IPS-20b (cell line): Measurements from ENCODE around the gene LYZL2.

Experiments used
- H3K27ac ChIP-seq: one replicate; pipeline ENCODE4 v1.5.1; 2013; ENCODE audit warnings: low read length
- H3K27me3 ChIP-seq: 2 replicates; pipeline ENCODE4 v1.6.1; 2013; ENCODE audit warnings: mild to moderate bottlenecking, low read length, inconsistent platforms; ENCODE audit not compliant: insufficient read depth
- H3K36me3 ChIP-seq: 2 replicates; pipeline ENCODE4 v1.6.1; 2013; ENCODE audit warnings: low read depth, mild to moderate bottlenecking, inconsistent platforms, low read length, moderate library complexity; ENCODE audit not compliant: insufficient read depth
- H3K4me1 ChIP-seq: 2 replicates; pipeline ENCODE4 v1.6.1; 2013; ENCODE audit warnings: mild to moderate bottlenecking, control low read depth, inconsistent platforms, low read length, moderate library complexity; ENCODE audit not compliant: insufficient read depth
- H3K4me3 ChIP-seq: 2 replicates; pipeline ENCODE4 v1.5.1; 2013; ENCODE audit warnings: mild to moderate bottlenecking, low read length, inconsistent platforms
- H3K9ac ChIP-seq: 2 replicates; pipeline ENCODE4 v1.6.1; 2013; ENCODE audit warnings: low read depth, mild to moderate bottlenecking, inconsistent platforms, low read length, moderate library complexity
- H3K9me3 ChIP-seq: 2 replicates; pipeline ENCODE4 v1.6.1; 2013; ENCODE audit warnings: mild to moderate bottlenecking, low read depth, low read length, inconsistent platforms; ENCODE audit not compliant: insufficient read depth

Gene LYZL2

GRCh38 chr10:30586828-30587227 lies 42.7 kb downstream of the LYZL2 start:
- no peak overlapping the region for H3K27ac ChIP-seq
- H3K9ac ChIP-seq: no peak overlapping the region
- peaks cover 5% of the 10 kb centered on the region; the same call in 1 of the 2 replicates for H3K27me3 ChIP-seq
- H3K9me3 ChIP-seq: no peaks in the 10 kb centered on the region
- H3K4me1 ChIP-seq: no peaks in the 10 kb centered on the region
- no peaks in the 10 kb centered on the region for H3K36me3 ChIP-seq
- H3K4me3 ChIP-seq: no peak overlapping the region

GRCh38 chr10:30583778-30584415 lies 45.7 kb downstream of the LYZL2 start:
- Histone ChIP-seq H3K4me1 (peaks cover 4% of the 10 kb centered on the region; the same call in 1 of the 2 replicates), H3K36me3 (no peaks in the 10 kb centered on the region), H3K27ac (no peak overlapping the region), H3K27me3 (no peaks in the 10 kb centered on the region), H3K9ac (no peak overlapping the region), H3K9me3 (no peaks in the 10 kb centered on the region), H3K4me3 (no peak overlapping the region)

- peaks cover 4% of the 10 kb centered on the region; the same call in 1 of the 2 replicates for H3K4me1 ChIP-seq
- H3K4me3 ChIP-seq: no peak overlapping the region
- H3K27me3 ChIP-seq: no peaks in the 10 kb centered on the region
- no peak overlapping the region for H3K9ac ChIP-seq
- no peaks in the 10 kb centered on the region for H3K9me3 ChIP-seq
- no peaks in the 10 kb centered on the region for H3K36me3 ChIP-seq
- H3K27ac ChIP-seq: no peak overlapping the region
These were observed 47.7 kb downstream of the LYZL2 start for GRCh38 chr10:30581779-30582380.

GRCh38 chr10:30580676-30581075 lies 48.9 kb downstream of the LYZL2 start:
- Histone ChIP-seq H3K27me3 (no peaks in the 10 kb centered on the region), H3K27ac (no peak overlapping the region), H3K9ac (no peak overlapping the region), H3K9me3 (no peaks in the 10 kb centered on the region), H3K4me1 (peaks cover 4% of the 10 kb centered on the region; the same call in 1 of the 2 replicates), H3K4me3 (no peak overlapping the region), H3K36me3 (no peaks in the 10 kb centered on the region)

DNA sequence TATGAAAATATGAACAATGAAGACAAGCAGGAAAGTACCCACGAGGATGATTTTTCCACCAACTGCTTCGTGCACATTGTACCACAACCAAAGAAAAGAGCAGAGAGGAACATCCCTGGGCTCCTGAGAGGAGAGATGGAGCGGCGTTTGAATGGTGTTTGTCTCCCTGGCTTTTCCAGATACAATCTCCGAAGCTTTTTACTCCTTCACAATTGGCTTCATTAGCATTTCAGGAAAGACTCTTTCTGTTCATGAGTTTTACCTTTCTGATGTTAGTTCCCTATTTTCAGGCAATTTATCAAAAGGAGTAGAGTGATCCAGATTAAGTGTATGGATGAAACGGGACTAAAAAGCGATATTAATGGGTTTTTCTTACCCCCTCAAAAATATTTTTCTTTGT lies 49.3 kb downstream of the LYZL2 start:
- Histone ChIP-seq H3K27me3 (no peaks in the 10 kb centered on the region), H3K4me3 (no peak overlapping the region), H3K4me1 (peaks cover 4% of the 10 kb centered on the region; the same call in 1 of the 2 replicates), H3K27ac (no peak overlapping the region), H3K9ac (no peak overlapping the region), H3K9me3 (no peaks in the 10 kb centered on the region), H3K36me3 (no peaks in the 10 kb centered on the region)

DNA sequence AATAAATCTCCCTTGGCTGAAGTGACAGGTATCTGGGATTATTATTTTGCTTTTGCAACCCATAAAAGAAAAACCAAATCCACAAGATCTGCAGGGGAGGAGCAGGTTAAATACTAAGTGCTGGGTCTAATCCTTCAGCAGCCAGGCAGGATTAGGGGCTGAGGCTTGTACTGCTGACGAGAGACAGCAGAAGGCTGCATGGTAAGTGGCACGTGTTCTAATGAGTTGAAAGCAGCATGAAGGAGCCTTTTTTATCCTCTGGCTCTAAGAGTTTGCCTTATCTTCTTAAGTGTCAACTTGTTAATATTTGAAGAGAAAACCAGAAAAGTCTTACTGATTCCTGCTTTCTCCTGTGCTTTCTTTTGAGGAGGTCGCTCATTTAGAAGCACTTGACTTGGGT lies 50.0 kb downstream of the LYZL2 start:
- Histone ChIP-seq H3K36me3 (no peaks in the 10 kb centered on the region), H3K9me3 (no peaks in the 10 kb centered on the region), H3K4me3 (no peak overlapping the region), H3K9ac (no peak overlapping the region), H3K27me3 (no peaks in the 10 kb centered on the region), H3K27ac (no peak overlapping the region), H3K4me1 (peaks cover 4% of the 10 kb centered on the region; the same call in 1 of the 2 replicates)

GRCh38 chr10:30577048-30577447 lies 52.5 kb downstream of the LYZL2 start:
- peaks cover 6% of the 10 kb centered on the region; the same call in 1 of the 2 replicates for H3K4me1 ChIP-seq
- no peaks in the 10 kb centered on the region for H3K9me3 ChIP-seq
- no peak overlapping the region for H3K27ac ChIP-seq
- H3K27me3 ChIP-seq: no peaks in the 10 kb centered on the region
- H3K9ac ChIP-seq: no peak overlapping the region
- H3K36me3 ChIP-seq: no peaks in the 10 kb centered on the region
- no peak overlapping the region for H3K4me3 ChIP-seq

DNA sequence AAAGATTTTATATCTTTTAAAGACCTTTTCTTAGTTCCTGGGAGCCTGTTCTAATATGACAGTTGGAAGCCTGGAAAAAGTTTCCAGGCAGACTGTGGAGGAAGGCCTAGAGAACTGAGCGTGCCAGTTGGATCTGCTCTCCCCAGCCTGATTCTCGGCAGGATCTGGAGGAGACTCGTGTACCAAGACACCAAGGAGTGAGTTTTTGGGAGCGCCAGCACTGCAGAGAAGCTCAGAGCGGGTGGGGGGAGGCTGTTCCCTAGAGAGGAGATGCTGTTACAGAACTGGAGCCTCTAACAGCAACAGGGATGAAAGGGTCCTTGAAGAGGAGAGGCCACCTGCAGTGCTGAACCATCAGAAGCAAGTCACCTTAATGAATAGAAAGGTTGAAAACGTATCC lies 52.9 kb downstream of the LYZL2 start:
- no peak overlapping the region for H3K9ac ChIP-seq
- H3K27ac ChIP-seq: no peak overlapping the region
- peaks cover 6% of the 10 kb centered on the region; the same call in 1 of the 2 replicates for H3K4me1 ChIP-seq
- H3K9me3 ChIP-seq: no peaks in the 10 kb centered on the region
- no peaks in the 10 kb centered on the region for H3K27me3 ChIP-seq
- no peak overlapping the region for H3K4me3 ChIP-seq
- H3K36me3 ChIP-seq: no peaks in the 10 kb centered on the region

DNA sequence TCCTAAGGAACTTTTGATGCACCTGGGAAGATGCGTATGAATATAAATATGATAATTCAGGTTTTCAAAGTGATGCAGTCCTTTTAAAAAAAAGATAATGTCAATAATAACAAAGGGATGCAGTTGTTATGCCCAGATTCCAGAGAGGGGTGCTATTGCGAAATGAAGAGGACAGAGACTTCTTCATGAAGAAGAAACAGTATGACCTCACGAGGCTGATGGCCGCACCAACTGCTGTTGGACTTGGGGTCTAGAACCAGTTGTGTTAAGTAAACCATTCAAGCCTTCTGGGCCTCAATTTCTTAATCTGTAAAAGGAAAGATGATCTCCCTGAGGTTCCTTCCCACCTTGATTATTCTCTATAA lies 55.1 kb downstream of the LYZL2 start:
- no peak overlapping the region for H3K9ac ChIP-seq
- H3K27ac ChIP-seq: no peak overlapping the region
- H3K9me3 ChIP-seq: peaks cover 6% of the 10 kb centered on the region

DNA sequence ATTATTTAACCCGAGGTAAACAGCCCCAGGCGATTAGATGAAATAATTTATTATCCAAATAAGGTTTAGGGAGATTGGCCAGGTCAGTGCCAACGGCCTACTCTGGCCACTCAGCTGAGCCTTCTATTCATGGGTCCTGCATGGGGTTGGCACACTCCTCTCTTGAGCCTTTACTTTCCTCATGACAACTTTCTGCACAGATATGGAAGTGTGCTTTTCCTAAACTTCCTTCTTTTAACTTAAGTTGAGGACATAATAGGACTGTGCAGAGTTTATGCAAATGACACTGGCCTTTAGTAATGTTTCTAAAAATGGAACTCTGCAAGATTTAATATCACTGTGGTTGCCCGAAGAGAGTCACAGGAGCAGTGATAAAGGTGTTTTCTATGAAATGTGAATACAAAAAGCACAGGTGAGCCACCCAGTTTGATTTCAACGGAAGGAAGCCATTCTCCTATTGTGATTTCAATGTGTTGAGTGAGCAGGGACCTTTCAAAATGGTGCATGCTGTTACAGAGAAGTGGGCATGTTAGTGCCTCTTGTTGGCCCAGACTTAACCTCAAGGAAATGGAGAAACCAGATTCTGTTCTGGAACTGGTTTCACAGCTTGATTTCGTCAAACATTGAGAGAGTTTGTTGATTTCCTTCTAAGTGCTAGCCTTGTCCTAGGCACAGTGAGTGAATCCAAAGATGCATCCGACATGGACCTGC lies 55.7 kb downstream of the LYZL2 start:
- H3K9ac ChIP-seq: no peak overlapping the region
- H3K9me3 ChIP-seq: peaks cover 6% of the 10 kb centered on the region
- no peak overlapping the region for H3K4me3 ChIP-seq
- no peak overlapping the region for H3K27ac ChIP-seq
- H3K27me3 ChIP-seq: no peaks in the 10 kb centered on the region
- 0 out of 2 replicates have a peak, but pooled peaks cover 3% of the 10 kb centered on the region for H3K4me1 ChIP-seq
- H3K36me3 ChIP-seq: no peaks in the 10 kb centered on the region

More for the DNA sequence above, 55.1 kb downstream of the LYZL2 start:
- H3K4me1 ChIP-seq: 0 out of 2 replicates have a peak, but pooled peaks cover 3% of the 10 kb centered on the region
- no peaks in the 10 kb centered on the region for H3K36me3 ChIP-seq
- no peak overlapping the region for H3K4me3 ChIP-seq
- no peaks in the 10 kb centered on the region for H3K27me3 ChIP-seq

- no peaks in the 10 kb centered on the region for H3K27me3 ChIP-seq
These were observed 64.1 kb downstream of the LYZL2 start for GRCh38 chr10:30565449-30565848.

GRCh38 chr10:30562787-30563186 lies 66.8 kb downstream of the LYZL2 start:
- Histone ChIP-seq H3K4me3 (no peak overlapping the region), H3K36me3 (no peaks in the 10 kb centered on the region), H3K9ac (no peak overlapping the region), H3K27ac (no peak overlapping the region), H3K4me1 (no peaks in the 10 kb centered on the region), H3K27me3 (no peaks in the 10 kb centered on the region), H3K9me3 (no peaks in the 10 kb centered on the region)

More at GRCh38 chr10:30565449-30565848, 64.1 kb downstream of the LYZL2 start:
- Histone ChIP-seq H3K36me3 (no peaks in the 10 kb centered on the region), H3K4me3 (no peak overlapping the region), H3K27ac (no peak overlapping the region), H3K9ac (no peak overlapping the region), H3K4me1 (no peaks in the 10 kb centered on the region), H3K9me3 (peaks cover 4% of the 10 kb centered on the region)
